Keratinocyte (primary cell): ENCODE measurements around the gene SPATA6L. TPM values are rescaled to one million over a fixed set of nuclear protein-coding genes. Genes with fewer than 3 reads are reported as not detected.

ENCODE experiments used
- DNase-seq: peaks from one replicate; pipeline ENCODE4 v3.0.0-alpha.2; 2011; ENCODE audit warnings: low read depth, missing footprints, low spot score
- FAIRE-seq: peaks from 2 replicates; lab custom pipeline; 2011; peaks lifted over from hg19 to GRCh38; lab: Jason Lieb, UNC
- H2AFZ ChIP-seq: 2 replicates; pipeline ENCODE4 v1.6.0; 2012; ENCODE audit warnings: low read length, control low read depth, inconsistent platforms; ENCODE audit not compliant: control insufficient read depth
- H3K27ac ChIP-seq: 2 replicates; pipeline ENCODE4 v1.5.1; 2011; ENCODE audit warnings: low read length; ENCODE audit not compliant: control insufficient read depth, insufficient read depth
- H3K27me3 ChIP-seq: 3 replicates; pipeline ENCODE4 v1.6.0; 2011; ENCODE audit warnings: low read length; ENCODE audit not compliant: control insufficient read depth, insufficient read depth; ENCODE audit errors: extremely low read depth
- H3K36me3 ChIP-seq, 2 experiments: 2 replicates in 1 of 2; 3 replicates in 1 of 2; pipeline ENCODE4 v1.5.1; 2011; ENCODE audit warnings: low read length in 2 of 2, mild to moderate bottlenecking in 1 of 2; ENCODE audit not compliant: control insufficient read depth in 2 of 2, insufficient read depth in 2 of 2; ENCODE audit errors: extremely low read depth in 1 of 2
- H3K4me1 ChIP-seq: 3 replicates; pipeline ENCODE4 v1.5.1; 2011; ENCODE audit warnings: low read length; ENCODE audit not compliant: control insufficient read depth, insufficient read depth; ENCODE audit errors: extremely low read depth
- H3K4me2 ChIP-seq: 3 replicates; pipeline ENCODE4 v1.6.0; 2011; ENCODE audit warnings: low read depth, low read length; ENCODE audit not compliant: control insufficient read depth, insufficient read depth; ENCODE audit errors: extremely low read depth
- H3K4me3 ChIP-seq, 3 experiments: fragments of 200-600 bp in 1 of 3; sonication (generic) in 1 of 3; 2 replicates in 2 of 3; 3 replicates in 1 of 3; pipeline ENCODE4 v1.5.1; 2011 to 2016; ENCODE audit warnings: low read length in 3 of 3, mild to moderate bottlenecking in 3 of 3, control low read depth in 2 of 3, inconsistent platforms in 1 of 3, low read depth in 1 of 3, mixed read lengths in 1 of 3, mixed run types in 1 of 3, moderate library complexity in 1 of 3; ENCODE audit not compliant: control insufficient read depth in 2 of 3, insufficient read depth in 2 of 3; ENCODE audit errors: extremely low read depth in 1 of 3
- H3K79me2 ChIP-seq: 2 replicates; pipeline ENCODE4 v1.6.0; 2012; ENCODE audit warnings: low read length; ENCODE audit not compliant: control insufficient read depth, insufficient read depth
- H3K9ac ChIP-seq: 3 replicates; pipeline ENCODE4 v1.6.0; 2011; ENCODE audit warnings: low read length; ENCODE audit not compliant: control insufficient read depth, insufficient read depth; ENCODE audit errors: extremely low read depth
- H3K9me1 ChIP-seq: 3 replicates; pipeline ENCODE4 v1.6.0; 2011; ENCODE audit warnings: low read length; ENCODE audit not compliant: control insufficient read depth, insufficient read depth; ENCODE audit errors: extremely low read depth
- H3K9me3 ChIP-seq: 2 replicates; pipeline ENCODE4 v1.5.1; 2012; ENCODE audit warnings: low read depth, low read length; ENCODE audit not compliant: control insufficient read depth
- H4K20me1 ChIP-seq: 3 replicates; pipeline ENCODE4 v1.6.0; 2011; ENCODE audit warnings: low read length; ENCODE audit not compliant: control insufficient read depth, insufficient read depth; ENCODE audit errors: extremely low read depth
- EZH2 ChIP-seq: IDR thresholded peaks from one replicate; pipeline ENCODE4 v1.6.1; 2012; ENCODE audit warnings: inconsistent platforms, mild to moderate bottlenecking, low read length, moderate library complexity
- dilution Hi-C: fragments of 300-500 bp; cut with MboI; formaldehyde crosslinking; loops from one replicate; pipeline ENCODE4 v1.7.0; 2020; ENCODE audit warnings: low sequenced_read_pairs; ENCODE audit not compliant: extremely low pct_ligation_motif_present
- polyA plus RNA-seq, 5 experiments: library from polyadenylated mRNA; depleted of rRNA in 3 of 5; stranded (reverse) in 3 of 5; stranded (forward) in 1 of 5; unstranded in 1 of 5; fragments of >200 nt; gene quantifications; 1 replicate in 1 of 5; 2 replicates in 3 of 5; 3 replicates in 1 of 5; pipeline versions ENCODE4 v1.2.1 to v1.2.3, GENCODE V29; 2011 to 2012; ENCODE audit warnings: missing spikeins in 2 of 5, low read depth in 1 of 5, low replicate concordance in 1 of 5
- TF ChIP-seq, protein P1 (sequence below), 3 experiments: IDR thresholded peaks in 1 of 3; conservative IDR thresholded peaks in 1 of 3; optimal IDR thresholded peaks in 1 of 3; 2 replicates in 2 of 3; 3 replicates in 1 of 3; pipeline versions ENCODE3 to v1.5.1; 2011; ENCODE audit warnings: low read length in 3 of 3, mild to moderate bottlenecking in 3 of 3, moderate library complexity in 2 of 3, control low read depth in 1 of 3, inconsistent platforms in 1 of 3; ENCODE audit not compliant: insufficient read depth in 2 of 3; ENCODE audit errors: extremely low read depth in 1 of 3

The SPATA6L gene
- polyA plus RNA-seq, 1 donor (not counting 4 experiments of a cell fraction or from before 2014, with no cell fraction given): 0.92 TPM

DNA sequence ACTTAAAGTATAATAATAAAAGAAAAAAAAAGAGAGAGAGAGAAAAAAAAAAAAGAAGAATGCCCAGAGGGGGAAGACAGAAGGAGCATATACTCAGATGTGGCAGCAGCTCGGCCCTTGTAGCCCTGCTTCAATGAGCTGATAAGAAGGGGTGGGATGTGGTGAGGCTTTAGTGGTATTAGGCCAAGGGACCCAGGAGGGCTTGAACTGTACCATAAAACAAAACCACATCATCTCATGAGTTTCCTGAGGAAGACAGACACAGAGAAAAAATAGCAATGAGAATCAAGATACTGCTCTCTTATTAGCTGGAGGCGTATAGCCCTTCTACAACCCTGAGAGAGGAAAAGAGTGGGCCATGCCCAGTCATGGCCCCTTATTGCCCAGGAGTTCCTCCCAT, 103.2 kb downstream of the SPATA6L start:
- no peak overlapping the region for H3K4me3 ChIP-seq
- H4K20me1 ChIP-seq: no peaks in the 10 kb centered on the region
- H3K4me1 ChIP-seq: no peaks in the 10 kb centered on the region
- H3K9ac ChIP-seq: no peak overlapping the region
- H3K9me1 ChIP-seq: no peaks in the 10 kb centered on the region
- DNase-seq: no peak
- no peaks in the 10 kb centered on the region for H3K27me3 ChIP-seq
- no peaks in the 10 kb centered on the region for H3K36me3 ChIP-seq
- no peak overlapping the region for H3K4me2 ChIP-seq
- no peaks in the 10 kb centered on the region for H3K79me2 ChIP-seq
- H3K27ac ChIP-seq: no peak overlapping the region
- no peaks in the 10 kb centered on the region for H3K9me3 ChIP-seq
- H2AFZ ChIP-seq: no peak overlapping the region
- TF ChIP-seq, protein P1, sequence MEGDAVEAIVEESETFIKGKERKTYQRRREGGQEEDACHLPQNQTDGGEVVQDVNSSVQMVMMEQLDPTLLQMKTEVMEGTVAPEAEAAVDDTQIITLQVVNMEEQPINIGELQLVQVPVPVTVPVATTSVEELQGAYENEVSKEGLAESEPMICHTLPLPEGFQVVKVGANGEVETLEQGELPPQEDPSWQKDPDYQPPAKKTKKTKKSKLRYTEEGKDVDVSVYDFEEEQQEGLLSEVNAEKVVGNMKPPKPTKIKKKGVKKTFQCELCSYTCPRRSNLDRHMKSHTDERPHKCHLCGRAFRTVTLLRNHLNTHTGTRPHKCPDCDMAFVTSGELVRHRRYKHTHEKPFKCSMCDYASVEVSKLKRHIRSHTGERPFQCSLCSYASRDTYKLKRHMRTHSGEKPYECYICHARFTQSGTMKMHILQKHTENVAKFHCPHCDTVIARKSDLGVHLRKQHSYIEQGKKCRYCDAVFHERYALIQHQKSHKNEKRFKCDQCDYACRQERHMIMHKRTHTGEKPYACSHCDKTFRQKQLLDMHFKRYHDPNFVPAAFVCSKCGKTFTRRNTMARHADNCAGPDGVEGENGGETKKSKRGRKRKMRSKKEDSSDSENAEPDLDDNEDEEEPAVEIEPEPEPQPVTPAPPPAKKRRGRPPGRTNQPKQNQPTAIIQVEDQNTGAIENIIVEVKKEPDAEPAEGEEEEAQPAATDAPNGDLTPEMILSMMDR (optimal IDR thresholded peaks at IDR 0.05 in 1 of 3, IDR thresholded peaks at IDR 0.05 in 1 of 3, conservative IDR thresholded peaks at IDR 0.05 in 1 of 3; ENCODE audit: extremely low read depth in 1 of 3, insufficient read depth in 2 of 3, low read length in 3 of 3): no peak
- TF ChIP-seq EZH2: no peak
- no peak for FAIRE-seq
- dilution Hi-C loops: no loop called here

DNA sequence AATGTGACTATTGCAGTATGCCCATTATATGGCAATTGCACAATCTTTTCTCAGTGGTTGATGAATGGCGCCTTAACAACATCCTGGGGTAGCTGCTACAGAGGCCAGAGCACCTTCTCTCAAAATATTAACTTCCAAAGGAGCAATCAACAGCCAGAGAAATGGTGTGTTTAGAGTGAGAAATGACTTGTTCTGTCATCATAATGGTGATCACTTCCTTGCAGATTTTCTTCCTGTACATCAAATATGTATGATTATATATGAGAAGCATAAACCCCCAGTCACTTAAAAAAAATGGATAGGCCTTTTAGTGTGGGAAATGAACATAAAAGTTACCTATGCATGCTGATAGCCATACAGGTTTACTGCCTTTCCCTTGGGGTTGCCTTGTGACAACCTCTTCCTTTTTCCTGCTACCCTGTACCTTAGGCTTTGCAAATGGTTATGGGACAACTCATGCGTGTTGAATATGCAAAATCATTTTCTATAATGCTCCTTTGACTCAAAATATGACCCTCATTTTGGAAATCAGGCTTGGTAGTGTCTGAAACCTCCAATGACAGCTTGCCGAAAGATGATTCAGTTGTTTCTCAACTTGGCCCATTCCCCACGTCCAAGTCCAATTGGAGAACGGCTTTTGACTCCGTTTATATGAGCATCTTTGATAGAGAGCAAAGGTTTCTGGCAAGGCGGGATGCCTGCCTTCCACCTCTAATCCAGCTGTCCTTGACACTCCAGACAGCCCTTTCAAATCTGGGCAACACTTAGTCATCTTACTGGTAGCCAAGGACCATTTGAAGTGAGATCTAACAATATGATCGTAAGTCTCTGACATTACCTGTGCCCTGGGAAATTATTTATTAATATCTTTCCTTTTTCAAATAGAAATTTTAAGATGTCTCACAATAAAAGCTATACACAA, 106.8 kb downstream of the SPATA6L start:
- no peaks in the 10 kb centered on the region for H3K27me3 ChIP-seq
- no peak overlapping the region for H3K9ac ChIP-seq
- H4K20me1 ChIP-seq: no peaks in the 10 kb centered on the region
- H3K36me3 ChIP-seq: no peaks in the 10 kb centered on the region
- H2AFZ ChIP-seq: no peak overlapping the region
- DNase-seq: no peak
- H3K79me2 ChIP-seq: no peaks in the 10 kb centered on the region
- H3K4me2 ChIP-seq: no peak overlapping the region
- no peak for FAIRE-seq
- H3K4me1 ChIP-seq: no peaks in the 10 kb centered on the region
- TF ChIP-seq EZH2: no peak
- TF ChIP-seq, protein P1 (optimal IDR thresholded peaks at IDR 0.05 in 1 of 3, IDR thresholded peaks at IDR 0.05 in 1 of 3, conservative IDR thresholded peaks at IDR 0.05 in 1 of 3; ENCODE audit: extremely low read depth in 1 of 3, insufficient read depth in 2 of 3, low read length in 3 of 3): no peak
- no peak overlapping the region for H3K4me3 ChIP-seq
- dilution Hi-C loops: no loop called here
- no peaks in the 10 kb centered on the region for H3K9me3 ChIP-seq
- H3K27ac ChIP-seq: no peak overlapping the region
- no peaks in the 10 kb centered on the region for H3K9me1 ChIP-seq
